ENCODE measurements around the gene TBC1D16.

- TF ChIP-seq POLR2A (IDR thresholded peaks at IDR 0.05) (no peak), POLR2AphosphoS5 (IDR thresholded peaks at IDR 0.05) (no peak), CTCF (IDR thresholded peaks at IDR 0.05) (peak in 1 of 4 experiments; percentile 35)
These were observed 65.0 kb downstream of the TBC1D16 start for GRCh38 chr17:79970576-79971068.

Data from gastroesophageal sphincter (tissue), 3 donors.